Stimulated activated CD4-positive, alpha-beta T cell treated with anti-CD3 and anti-CD28 coated beads, Interleukin-1b, Interleukin-23, amount 100 ng/mL, for 24 hours (primary cell): ENCODE data around the gene CDH23.

Source experiments
- DNase-seq, 4 experiments: peaks; one replicate each; pipeline ENCODE4 v3.0.0-alpha.2; 2020; ENCODE audit warnings: low read depth in 4 of 4, low spot score in 1 of 4

CDH23 gene

GRCh38 chr10:71651428-71651827 is 254.7 kb downstream of the CDH23 start:
- no peak for DNase-seq

DNA sequence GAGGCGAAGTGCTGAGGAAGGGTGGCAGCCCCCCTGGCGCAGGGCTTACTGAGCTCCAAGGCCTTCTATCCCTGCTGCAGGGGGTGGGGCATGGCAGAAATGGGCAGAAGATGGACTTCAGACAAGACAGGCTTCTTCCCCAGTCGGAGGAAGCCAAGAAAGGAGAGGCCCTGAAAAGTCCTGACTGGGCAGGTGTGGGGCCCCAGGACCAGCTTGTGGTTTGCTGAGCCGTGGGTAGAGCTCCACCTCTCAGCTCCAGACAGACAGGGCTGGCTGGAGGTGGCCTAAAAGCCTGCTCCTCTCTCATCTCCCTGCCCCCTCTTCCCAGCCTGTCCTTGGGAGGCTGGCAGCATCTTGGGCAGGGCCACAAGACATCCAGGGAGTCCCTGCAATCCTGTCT is 255.2 kb downstream of the CDH23 start:
- no peak for DNase-seq

GRCh38 chr10:71653044-71653443 is 256.3 kb downstream of the CDH23 start:
- no peak for DNase-seq

GRCh38 chr10:71656220-71656619 is 259.5 kb downstream of the CDH23 start:
- no peak for DNase-seq

DNA sequence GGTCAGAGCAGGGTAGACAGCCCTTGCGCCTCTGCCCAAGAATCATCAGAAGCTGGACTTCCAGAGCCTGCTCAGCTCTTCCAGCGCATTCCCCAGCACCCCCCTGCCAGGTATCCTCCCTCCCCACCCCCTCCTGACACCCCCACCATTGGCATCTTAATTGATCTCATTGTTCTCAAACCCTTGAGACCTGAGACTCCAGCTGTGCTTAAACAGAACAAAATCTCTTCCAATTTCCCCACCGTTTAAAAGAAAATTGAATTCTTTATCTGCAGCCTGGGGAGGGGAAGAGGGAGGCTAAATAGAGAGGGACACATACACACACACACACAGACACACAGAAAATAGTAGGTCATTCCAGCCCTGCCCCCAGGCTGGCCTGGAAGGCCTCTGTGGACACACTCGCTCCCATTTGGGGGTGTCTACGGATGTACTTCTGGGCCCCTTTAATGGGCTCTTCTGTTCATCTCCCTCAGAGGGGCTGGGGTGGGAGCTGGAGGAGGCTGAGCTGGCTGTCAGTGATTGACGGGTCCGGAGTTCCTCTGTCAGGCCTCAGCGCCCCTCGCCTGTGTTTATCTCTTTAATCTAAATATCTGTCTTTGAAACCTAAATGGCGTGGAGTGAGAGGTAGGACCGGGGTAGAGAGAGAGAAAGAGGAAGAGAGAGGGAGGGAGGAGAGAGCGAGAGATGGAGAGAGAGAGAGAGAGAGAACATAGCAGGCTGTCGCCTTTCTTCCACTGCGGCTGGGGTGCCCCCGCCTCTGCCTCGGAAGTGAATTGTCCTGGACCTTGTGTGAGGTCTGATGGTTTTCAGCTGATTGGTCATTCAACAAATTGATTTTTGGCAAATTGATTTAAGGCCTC is 261.1 kb downstream of the CDH23 start:
- no peak for DNase-seq

GRCh38 chr10:71658467-71658745 is 261.7 kb downstream of the CDH23 start:
- no peak for DNase-seq

- DNase-seq, result no peak
Measured at GRCh38 chr10:71659111-71659634, 262.5 kb downstream of the CDH23 start.

- DNase-seq, result no peak
Measured at GRCh38 chr10:71659737-71660136, 263.0 kb downstream of the CDH23 start.

DNA sequence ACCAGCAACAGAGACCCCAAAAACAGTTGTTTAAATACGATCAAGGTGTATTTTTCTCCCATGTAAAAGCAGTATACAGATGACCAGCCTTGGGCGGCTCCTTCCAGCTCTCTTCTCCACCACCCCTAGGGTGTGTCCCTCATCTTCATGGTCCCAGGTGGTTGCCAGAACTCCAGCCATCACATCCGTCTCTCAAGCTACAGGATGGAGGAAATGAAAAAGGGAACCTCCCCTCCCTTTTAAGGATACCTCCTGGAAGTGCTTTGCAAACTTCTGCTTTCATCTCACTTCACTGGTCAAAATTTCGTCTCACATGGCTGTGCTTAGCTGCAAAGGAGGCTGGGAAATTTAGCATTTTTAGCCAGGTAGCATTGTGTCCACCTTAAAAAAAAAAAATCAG is 263.6 kb downstream of the CDH23 start:
- no peak for DNase-seq

DNA sequence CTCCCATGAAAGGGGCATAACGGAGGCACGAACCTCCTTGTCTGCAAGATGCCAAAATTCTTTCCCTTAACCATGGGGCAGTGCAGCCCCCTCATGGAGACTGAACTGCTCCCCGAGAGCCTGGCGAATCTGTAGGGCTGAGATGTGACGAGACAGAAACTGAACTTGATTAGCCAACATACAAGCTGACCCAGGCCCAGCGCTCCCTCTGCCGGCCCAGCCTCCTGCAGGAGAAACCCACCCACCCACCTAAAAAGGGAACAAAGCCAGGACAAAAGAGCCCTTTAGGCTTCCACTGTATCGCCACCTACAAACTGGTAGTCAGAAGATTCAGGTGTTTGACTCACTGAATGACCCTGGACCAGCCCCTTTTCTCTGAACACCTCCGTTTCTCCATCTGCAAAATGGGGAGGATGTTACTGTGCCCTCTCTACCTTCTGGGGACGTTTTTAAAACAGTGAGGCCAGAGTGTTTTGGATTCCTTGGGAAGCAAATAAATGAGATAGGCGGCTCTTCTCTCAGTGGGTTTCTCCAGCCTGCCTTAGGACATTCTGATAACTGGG is 264.4 kb downstream of the CDH23 start:
- DNase-seq, result no peak

GRCh38 chr10:71661779-71662336 is 265.1 kb downstream of the CDH23 start:
- no peak for DNase-seq

GRCh38 chr10:71663311-71663710 is 266.6 kb downstream of the CDH23 start:
- no peak for DNase-seq

DNA sequence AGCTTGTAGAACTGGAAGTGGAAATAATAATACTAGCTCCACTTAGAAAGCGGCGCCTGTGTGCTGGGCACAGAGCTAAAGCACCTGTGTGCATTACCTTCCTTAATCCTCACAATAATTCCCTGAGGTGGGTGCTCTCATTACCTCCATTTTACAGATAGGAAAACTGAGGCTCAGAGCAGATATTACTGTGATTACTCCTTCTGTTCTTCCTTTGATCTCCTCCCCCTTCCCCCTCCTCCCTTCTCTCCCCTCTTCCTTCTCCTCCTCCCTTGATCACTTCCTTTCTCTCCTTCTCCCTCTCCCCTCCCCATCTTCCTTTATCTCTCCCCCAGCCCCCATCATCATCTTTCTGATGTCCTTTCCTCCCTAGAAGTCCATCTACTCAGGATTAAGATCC is 267.9 kb downstream of the CDH23 start:
- no peak for DNase-seq

DNA sequence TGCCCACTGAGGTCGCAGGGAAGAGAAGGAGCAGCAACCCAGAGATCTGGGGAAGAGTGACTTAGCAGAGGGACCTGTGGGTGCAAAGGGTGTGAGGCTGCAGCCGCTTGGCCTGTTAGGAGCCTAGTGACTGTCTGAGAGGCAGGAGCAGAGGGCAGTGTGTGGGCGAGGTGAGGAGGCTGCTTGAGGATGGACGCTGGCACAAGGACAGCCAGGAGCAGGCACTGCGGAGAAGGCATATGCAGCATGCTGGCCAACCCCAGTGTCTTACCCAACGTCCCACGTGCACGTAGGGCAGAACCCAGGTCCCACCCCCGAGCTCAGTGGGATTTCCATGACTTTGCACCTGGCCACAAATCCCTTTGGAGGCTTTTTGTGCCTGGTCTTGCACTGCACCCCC is 268.7 kb downstream of the CDH23 start:
- no peak for DNase-seq

- no peak for DNase-seq
Measured at GRCh38 chr10:71666639-71667386, 270.1 kb downstream of the CDH23 start.

DNA sequence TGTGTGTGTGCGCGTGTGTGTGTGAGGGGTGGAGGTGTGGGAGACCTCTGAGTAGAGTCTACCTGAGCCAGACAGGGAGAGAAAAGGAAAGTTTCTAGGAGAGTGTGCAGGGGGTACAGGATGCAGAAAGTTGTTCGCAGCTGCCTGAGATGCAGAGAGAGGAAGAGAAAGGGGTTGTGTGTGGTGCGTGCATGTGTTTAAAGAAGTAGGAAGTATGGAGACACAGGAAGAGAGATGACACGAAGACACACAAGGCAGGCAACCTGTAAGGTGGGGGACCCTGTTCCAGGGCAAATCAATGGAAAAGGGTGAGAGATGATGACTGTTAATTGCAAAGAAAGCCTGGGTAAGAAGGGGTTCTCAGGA is 270.6 kb downstream of the CDH23 start:
- no peak for DNase-seq

DNA sequence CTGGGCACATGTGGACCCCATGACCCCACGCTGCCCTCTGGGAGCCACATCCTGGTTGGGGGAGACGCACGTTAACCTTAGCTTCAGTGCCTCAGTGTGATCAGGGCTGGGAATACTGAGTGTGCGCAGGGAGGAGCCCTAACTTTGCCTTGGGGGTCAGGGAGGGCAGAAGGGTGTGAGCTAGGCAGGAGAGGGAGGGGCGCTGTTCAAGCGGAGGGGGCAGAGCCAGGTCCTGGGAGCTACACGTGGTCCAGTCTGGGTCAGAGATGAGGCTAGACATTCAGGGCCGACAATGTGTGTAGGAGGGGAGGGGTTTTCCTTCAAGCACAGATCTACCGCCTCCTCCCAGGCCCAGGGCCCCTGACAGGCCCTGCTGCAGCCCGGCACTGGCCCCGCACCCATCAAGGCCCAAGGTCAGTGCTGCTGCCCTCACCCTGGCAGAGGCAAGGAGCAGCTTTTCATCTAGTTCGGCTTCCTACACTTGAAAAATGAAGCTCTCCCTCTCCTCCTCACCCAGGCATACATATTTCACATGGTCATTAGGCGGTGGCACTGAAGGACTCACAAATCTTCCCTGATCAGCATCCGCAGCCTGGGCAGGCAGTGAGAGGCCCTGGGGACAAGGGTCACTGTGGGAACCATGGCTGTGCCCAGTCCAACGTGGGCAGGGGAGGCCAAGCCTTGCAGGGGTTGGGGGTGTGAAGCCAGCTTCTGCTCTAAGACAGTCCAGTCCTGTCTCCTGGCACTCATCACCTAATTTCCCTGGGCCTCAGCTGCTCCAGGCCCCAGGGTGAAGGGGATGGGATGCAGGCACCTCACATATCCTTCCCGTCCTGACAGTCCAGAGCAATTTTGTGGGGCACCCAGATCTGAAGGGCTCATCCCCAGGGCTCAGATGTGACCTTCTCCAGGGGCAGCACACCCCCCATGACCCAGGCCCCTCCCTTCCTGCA is 275.6 kb downstream of the CDH23 start:
- DNase-seq, result no peak

- no peak for DNase-seq
Measured at GRCh38 chr10:71675295-71675970, 278.7 kb downstream of the CDH23 start.

DNA sequence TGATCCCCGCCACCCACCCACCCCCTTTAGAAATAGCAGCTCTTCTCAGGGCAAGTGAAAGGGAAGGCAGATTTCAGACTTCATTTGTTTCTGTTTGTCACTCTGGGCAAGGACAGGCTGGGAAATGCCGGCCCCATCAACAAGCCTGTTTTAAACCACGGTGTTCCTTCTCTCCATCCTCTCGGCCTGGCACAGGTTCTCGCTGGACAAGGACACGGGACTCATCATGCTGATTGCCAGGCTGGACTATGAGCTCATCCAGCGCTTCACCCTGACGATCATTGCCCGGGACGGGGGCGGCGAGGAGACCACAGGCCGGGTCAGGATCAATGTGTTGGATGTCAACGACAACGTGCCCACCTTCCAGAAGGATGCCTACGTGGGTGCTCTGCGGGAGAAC is 280.5 kb downstream of the CDH23 start:
- DNase-seq, result no peak
